ENCODE results near the gene CDC25A. TPM values are rescaled to one million over a fixed set of nuclear protein-coding genes. Genes with fewer than 3 reads are reported as not detected.
A peak's percentile ranks its signal among the peaks of the same experiment; 100 is the strongest.

The CDC25A gene
- total and polyA plus RNA-seq, 2 of the 13 experiments (the other 11 are each of a cell fraction or from before 2014, with no cell fraction given) = 7.9 to 45.4 TPM

GRCh38 chr3:48119505-48120193, 68.6 kb downstream of the CDC25A start:
- peak; percentile 40; the same call in 1 of the 3 replicates for ATAC-seq
- Histone ChIP-seq H3K27me3 (ENCODE audit: control insufficient read depth in 1 of 2, insufficient read depth in 2 of 2, low read length in 2 of 2) (no peaks in the 10 kb centered on the region; a peak in 1 of 5 replicates), H3K4me2 (ENCODE audit: low read depth, low read length) (peak overlapping the region; percentile 32; the same call in 1 of the 2 replicates), H3K9ac (ENCODE audit: insufficient read depth, low read depth, low read length) (no peak overlapping the region), H2AFZ (ENCODE audit: low read length) (no peak overlapping the region), H3K9me3 (ENCODE audit: low read length) (no peaks in the 10 kb centered on the region), H3K79me2 (ENCODE audit: insufficient read depth, low read length) (no peaks in the 10 kb centered on the region), H3K36me3 (replicated peaks in 1 of 2; ENCODE audit: control insufficient read depth in 1 of 2, insufficient read depth in 2 of 2, low read length in 2 of 2) (no peaks in the 10 kb centered on the region), H3K4me3 (replicated peaks in 1 of 3; ENCODE audit: insufficient read depth in 1 of 3, low read depth in 2 of 3, low read length in 3 of 3) (no peak overlapping the region), H3K4me1 (ENCODE audit: insufficient read depth, low read length) (peaks cover 38% of the 10 kb centered on the region), H3K27ac (ENCODE audit: extremely low read length, insufficient read depth, low read length) (no peak overlapping the region), H4K20me1 (ENCODE audit: insufficient read depth, low read length) (no peaks in the 10 kb centered on the region)
- FAIRE-seq = no peak
- no TSS peak for BruUV-seq (replicated peaks)
- in situ Hi-C loops (cut with HindIII; ENCODE audit: extremely low pct_ligation_motif_present, low pct_unique_long_range_greater_than_20kb) = no loop called here
- WGBS (ENCODE audit: low lambda C conversion rate) = 42% methylated on average over 4 of the region's 4 CpGs
- intact Hi-C loops (cut with micrococcal nuclease; ENCODE audit: unreplicated experiment) = no loop called here
- ChIA-PET POLR2A (no interaction called here), CTCF (ENCODE audit: low intra/inter-chr PET ratio, low total read pairs) (no interaction called here)
- DNase-seq (ENCODE audit: low spot score) = no peak
- TF ChIP-seq ZNF770 (CRISPR knock-in tag; IDR thresholded peaks at IDR 0.05) = peak; percentile 92
- no peak for TF ChIP-seq HNF1B (CRISPR knock-in tag; IDR thresholded peaks at IDR 0.05)

DNA sequence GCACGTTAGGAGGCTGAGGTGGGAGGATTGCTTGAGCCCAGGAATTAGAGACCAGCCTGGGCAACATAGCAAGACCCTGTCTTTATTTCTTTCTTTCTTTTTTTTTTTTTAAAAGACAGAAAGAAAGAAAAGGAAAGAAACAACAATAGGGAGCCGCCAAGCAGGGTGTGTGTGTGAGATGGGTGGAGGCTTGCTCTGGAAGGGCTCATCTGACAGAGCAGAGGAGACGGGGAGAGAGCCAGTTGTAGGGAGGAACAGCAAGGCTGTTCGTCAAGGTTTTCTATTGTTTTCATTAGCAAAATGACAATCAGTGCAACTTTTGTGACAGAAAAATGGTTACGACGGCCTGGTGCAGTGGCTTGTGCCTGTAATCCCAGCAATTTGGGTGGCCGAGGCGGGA, 69.3 kb downstream of the CDC25A start:
- no peak overlapping the region for H3K27ac ChIP-seq (ENCODE audit: extremely low read length, insufficient read depth, low read length)
- no peaks in the 10 kb centered on the region for H3K79me2 ChIP-seq (ENCODE audit: insufficient read depth, low read length)
- H3K27me3 ChIP-seq (ENCODE audit: control insufficient read depth in 1 of 2, insufficient read depth in 2 of 2, low read length in 2 of 2) = no peaks in the 10 kb centered on the region; a peak in 1 of 5 replicates
- H3K9me3 ChIP-seq (ENCODE audit: low read length) = no peaks in the 10 kb centered on the region
- CTCF ChIA-PET (ENCODE audit: low intra/inter-chr PET ratio, low total read pairs) = no interaction called here
- peak overlapping the region; percentile 32; the same call in 1 of the 2 replicates for H3K4me2 ChIP-seq (ENCODE audit: low read depth, low read length)
- intact Hi-C loops (cut with micrococcal nuclease; ENCODE audit: unreplicated experiment) (no loop called here), in situ Hi-C loops (cut with HindIII; ENCODE audit: extremely low pct_ligation_motif_present, low pct_unique_long_range_greater_than_20kb) (no loop called here)
- no peaks in the 10 kb centered on the region for H4K20me1 ChIP-seq (ENCODE audit: insufficient read depth, low read length)
- POLR2A ChIA-PET = no interaction called here
- TF ChIP-seq EEA1 (CRISPR knock-in tag; IDR thresholded peaks at IDR 0.05; ENCODE audit: borderline replicate concordance) (no peak), ZBTB1 (CRISPR knock-in tag; IDR thresholded peaks at IDR 0.05; ENCODE audit: borderline replicate concordance) (no peak), TFAP4 (IDR thresholded peaks at IDR 0.05; ENCODE audit: borderline replicate concordance, low read depth) (no peak), ZNF296 (CRISPR knock-in tag; conservative IDR thresholded peaks at IDR 0.05) (no peak), CBFB (CRISPR knock-in tag; IDR thresholded peaks at IDR 0.05) (no peak)
- H2AFZ ChIP-seq (ENCODE audit: low read length) = no peak overlapping the region
- no peak overlapping the region for H3K4me3 ChIP-seq (replicated peaks in 1 of 3; ENCODE audit: insufficient read depth in 1 of 3, low read depth in 2 of 3, low read length in 3 of 3)
- WGBS (ENCODE audit: low lambda C conversion rate) = 65% methylated on average over 8 of the region's 8 CpGs
- no peak overlapping the region for H3K9ac ChIP-seq (ENCODE audit: insufficient read depth, low read depth, low read length)
- H3K4me1 ChIP-seq (ENCODE audit: insufficient read depth, low read length) = peaks cover 32% of the 10 kb centered on the region
- no peaks in the 10 kb centered on the region for H3K36me3 ChIP-seq (replicated peaks in 1 of 2; ENCODE audit: control insufficient read depth in 1 of 2, insufficient read depth in 2 of 2, low read length in 2 of 2)
- FAIRE-seq (no peak), DNase-seq (ENCODE audit: low spot score) (no peak), ATAC-seq (no peak)
- no TSS peak for BruUV-seq (replicated peaks)
